ENCODE measurements around the gene GABBR2.

DNA sequence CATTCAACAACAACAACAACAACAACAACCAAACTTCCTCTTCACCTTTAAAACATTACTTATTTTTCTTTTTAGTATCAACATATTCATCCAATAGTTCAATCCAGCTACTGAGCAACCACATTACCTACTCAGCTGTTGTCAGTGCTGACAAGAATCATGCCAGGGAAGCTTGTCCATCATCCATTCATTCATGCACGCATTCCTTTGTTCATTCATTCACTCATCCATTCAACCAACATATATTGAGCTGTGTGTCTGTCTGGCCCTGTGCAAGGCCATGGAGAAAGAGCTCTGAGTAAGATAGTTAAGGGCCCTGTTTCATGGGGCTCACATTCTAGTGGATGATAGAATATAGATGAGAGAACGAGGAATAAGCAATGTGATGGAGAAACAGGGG, 373.1 kb downstream of the GABBR2 start:
- TF ChIP-seq, protein P1, sequence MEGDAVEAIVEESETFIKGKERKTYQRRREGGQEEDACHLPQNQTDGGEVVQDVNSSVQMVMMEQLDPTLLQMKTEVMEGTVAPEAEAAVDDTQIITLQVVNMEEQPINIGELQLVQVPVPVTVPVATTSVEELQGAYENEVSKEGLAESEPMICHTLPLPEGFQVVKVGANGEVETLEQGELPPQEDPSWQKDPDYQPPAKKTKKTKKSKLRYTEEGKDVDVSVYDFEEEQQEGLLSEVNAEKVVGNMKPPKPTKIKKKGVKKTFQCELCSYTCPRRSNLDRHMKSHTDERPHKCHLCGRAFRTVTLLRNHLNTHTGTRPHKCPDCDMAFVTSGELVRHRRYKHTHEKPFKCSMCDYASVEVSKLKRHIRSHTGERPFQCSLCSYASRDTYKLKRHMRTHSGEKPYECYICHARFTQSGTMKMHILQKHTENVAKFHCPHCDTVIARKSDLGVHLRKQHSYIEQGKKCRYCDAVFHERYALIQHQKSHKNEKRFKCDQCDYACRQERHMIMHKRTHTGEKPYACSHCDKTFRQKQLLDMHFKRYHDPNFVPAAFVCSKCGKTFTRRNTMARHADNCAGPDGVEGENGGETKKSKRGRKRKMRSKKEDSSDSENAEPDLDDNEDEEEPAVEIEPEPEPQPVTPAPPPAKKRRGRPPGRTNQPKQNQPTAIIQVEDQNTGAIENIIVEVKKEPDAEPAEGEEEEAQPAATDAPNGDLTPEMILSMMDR (IDR thresholded peaks at IDR 0.05) = no peak
- no peak for TF ChIP-seq POLR2A (IDR thresholded peaks at IDR 0.05)

Data from adrenal gland (tissue), 5 donors.